A673 (cell line): ENCODE results near the gene CIAO2A. TPM values are rescaled to one million over a fixed set of nuclear protein-coding genes. Genes with fewer than 3 reads are reported as not detected.

Source experiments
- BruUV-seq: library from RNA; stranded (reverse); fragments of 400-500 nt; replicated peaks from 2 replicates; lab custom pipeline; 2021; lab: Mats Ljungman, UMichigan
- CTCF ChIA-PET: fragments of 300-600 bp; sonication (Branson Sonifier 250); formaldehyde crosslinking; loops from one replicate; lab custom pipeline; 2022; ENCODE audit warnings: antibody characterized with exemption; lab: Charles Lee
- POLR2A ChIA-PET: fragments of 300-600 bp; sonication (Branson Sonifier 250); formaldehyde crosslinking; loops from one replicate; lab custom pipeline; 2022; ENCODE audit warnings: antibody characterized with exemption; ENCODE audit not compliant: low non-redundant PET; lab: Charles Lee
- DNase-seq: peaks from one replicate; pipeline ENCODE4 v3.0.0-alpha.2; 2015; ENCODE audit warnings: low spot score
- H3K27ac ChIP-seq: fragments of 200-600 bp; sonication (generic); 2 replicates; pipeline ENCODE4 v1.5.1; 2016; ENCODE audit warnings: mixed run types, low read depth, mild to moderate bottlenecking, mixed read lengths, antibody characterized with exemption, low read length; ENCODE audit not compliant: poor library complexity, severe bottlenecking
- H3K27me3 ChIP-seq: fragments of 200-600 bp; sonication (generic); replicated peaks from 2 replicates; pipeline ENCODE4 v1.6.1; 2017; ENCODE audit warnings: mixed run types, low read depth, mild to moderate bottlenecking, mixed read lengths, antibody characterized with exemption, low read length; ENCODE audit not compliant: insufficient read depth, poor library complexity
- H3K36me3 ChIP-seq: fragments of 200-600 bp; sonication (generic); 2 replicates; pipeline ENCODE4 v1.6.1; 2016; ENCODE audit warnings: mixed run types, mild to moderate bottlenecking, mixed read lengths, antibody characterized with exemption, low read length; ENCODE audit not compliant: insufficient read depth, poor library complexity, severe bottlenecking
- H3K4me1 ChIP-seq: fragments of 200-600 bp; sonication (generic); 2 replicates; pipeline ENCODE4 v1.6.1; 2017; ENCODE audit warnings: mixed run types, mild to moderate bottlenecking, mixed read lengths, antibody characterized with exemption, low read length; ENCODE audit not compliant: insufficient read depth, poor library complexity, severe bottlenecking
- H3K4me3 ChIP-seq: fragments of 200-600 bp; sonication (generic); 2 replicates; pipeline ENCODE4 v1.5.1; 2016; ENCODE audit warnings: low read depth, mixed run types, mild to moderate bottlenecking, mixed read lengths, low read length; ENCODE audit not compliant: poor library complexity, severe bottlenecking
- H3K9me3 ChIP-seq: fragments of 200-600 bp; sonication (generic); 2 replicates; pipeline ENCODE4 v1.6.1; 2016; ENCODE audit warnings: mixed run types, low read depth, mild to moderate bottlenecking, mixed read lengths, antibody characterized with exemption, low read length; ENCODE audit not compliant: poor library complexity, severe bottlenecking
- EZH2 ChIP-seq: fragments of 200-600 bp; sonication (generic); IDR thresholded peaks from 2 replicates; pipeline ENCODE4 v1.6.1; 2017; ENCODE audit warnings: borderline replicate concordance, low read depth, mild to moderate bottlenecking, mixed read lengths, antibody characterized with exemption, low read length; ENCODE audit not compliant: poor library complexity, severe bottlenecking
- intact Hi-C: fragments of 100-400 bp; cut with micrococcal nuclease; formaldehyde crosslinking; loops from one replicate; pipeline ENCODE4 v1.10.0; 2022; ENCODE audit not compliant: unreplicated experiment
- total RNA-seq: library from RNA; stranded (reverse); gene quantifications from 2 replicates; pipeline ENCODE4 v1.2.3, GENCODE V29; 2021
- TF ChIP-seq, protein P1 (sequence below): fragments of 300-800, 200-600 bp; sonication (generic); conservative IDR thresholded peaks from 2 replicates; pipeline ENCODE4 v1.5.1; 2017; ENCODE audit warnings: low read depth, mild to moderate bottlenecking, antibody characterized with exemption, low read length, moderate library complexity, mixed read lengths

CIAO2A gene
- total RNA-seq, 1 experiment from 2014 or later: 75.6 TPM

DNA sequence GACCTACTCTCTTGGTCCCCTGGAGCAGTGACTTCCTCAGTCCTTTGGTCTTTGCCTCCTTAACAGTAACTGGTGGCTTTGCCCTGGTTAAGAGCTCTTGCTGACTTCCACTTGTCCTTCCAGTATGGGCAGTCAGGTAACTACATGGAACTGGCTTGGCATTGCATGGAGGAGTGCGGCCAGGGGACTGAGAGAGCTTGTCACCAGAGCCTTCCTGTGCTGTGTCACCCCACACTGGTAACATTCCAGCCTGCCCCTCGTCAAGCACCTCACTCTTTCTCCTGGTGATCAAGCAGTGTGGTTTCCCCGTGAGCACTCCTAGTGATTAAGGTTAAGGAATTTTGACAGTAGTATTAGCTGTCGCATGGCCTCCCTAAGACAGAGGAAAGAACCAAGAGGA lies 38.6 kb upstream of the CIAO2A start:
- H3K36me3 ChIP-seq: peaks cover 84% of the 10 kb centered on the region
- H3K4me3 ChIP-seq: no peak overlapping the region
- CTCF ChIA-PET: no interaction called here
- H3K27ac ChIP-seq: no peak overlapping the region
- H3K27me3 ChIP-seq: no peaks in the 10 kb centered on the region
- H3K4me1 ChIP-seq: no peaks in the 10 kb centered on the region
- POLR2A ChIA-PET: interaction anchor here (0.6 kb wide), 1 partner anchor 156 kb away, joined by 3 read pairs; no protein-coding TSS in a partner anchor
- TF ChIP-seq EZH2: no peak
- TF ChIP-seq, protein P1, sequence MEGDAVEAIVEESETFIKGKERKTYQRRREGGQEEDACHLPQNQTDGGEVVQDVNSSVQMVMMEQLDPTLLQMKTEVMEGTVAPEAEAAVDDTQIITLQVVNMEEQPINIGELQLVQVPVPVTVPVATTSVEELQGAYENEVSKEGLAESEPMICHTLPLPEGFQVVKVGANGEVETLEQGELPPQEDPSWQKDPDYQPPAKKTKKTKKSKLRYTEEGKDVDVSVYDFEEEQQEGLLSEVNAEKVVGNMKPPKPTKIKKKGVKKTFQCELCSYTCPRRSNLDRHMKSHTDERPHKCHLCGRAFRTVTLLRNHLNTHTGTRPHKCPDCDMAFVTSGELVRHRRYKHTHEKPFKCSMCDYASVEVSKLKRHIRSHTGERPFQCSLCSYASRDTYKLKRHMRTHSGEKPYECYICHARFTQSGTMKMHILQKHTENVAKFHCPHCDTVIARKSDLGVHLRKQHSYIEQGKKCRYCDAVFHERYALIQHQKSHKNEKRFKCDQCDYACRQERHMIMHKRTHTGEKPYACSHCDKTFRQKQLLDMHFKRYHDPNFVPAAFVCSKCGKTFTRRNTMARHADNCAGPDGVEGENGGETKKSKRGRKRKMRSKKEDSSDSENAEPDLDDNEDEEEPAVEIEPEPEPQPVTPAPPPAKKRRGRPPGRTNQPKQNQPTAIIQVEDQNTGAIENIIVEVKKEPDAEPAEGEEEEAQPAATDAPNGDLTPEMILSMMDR: no peak
- BruUV-seq: no TSS peak
- no peaks in the 10 kb centered on the region for H3K9me3 ChIP-seq
- intact Hi-C loops: no loop called here
- no peak for DNase-seq

DNA sequence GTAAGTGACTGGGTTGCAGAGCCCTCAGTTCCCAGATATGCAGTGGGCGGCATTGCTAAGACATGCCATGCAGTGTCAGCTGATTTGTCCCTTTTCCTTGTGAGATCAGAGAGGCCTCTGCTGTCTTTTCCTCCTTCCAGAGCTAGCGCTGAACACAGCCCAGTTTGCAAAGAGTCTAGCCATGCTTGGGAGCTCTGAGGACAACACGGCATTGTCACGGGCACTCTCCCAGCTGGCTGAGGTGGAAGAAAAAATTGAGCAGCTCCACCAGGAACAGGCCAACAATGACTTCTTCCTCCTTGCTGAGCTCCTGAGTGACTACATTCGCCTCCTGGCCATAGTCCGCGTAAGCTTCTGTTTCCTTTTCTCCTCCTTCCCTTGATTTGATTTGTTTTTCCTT lies 37.9 kb upstream of the CIAO2A start:
- H3K9me3 ChIP-seq: no peaks in the 10 kb centered on the region
- TF ChIP-seq EZH2: no peak
- TF ChIP-seq, protein P1: no peak
- H3K27ac ChIP-seq: no peak overlapping the region
- no peak for DNase-seq
- no peak overlapping the region for H3K4me3 ChIP-seq
- no peaks in the 10 kb centered on the region for H3K4me1 ChIP-seq
- POLR2A ChIA-PET: interaction anchor here (0.6 kb wide), 1 partner anchor 156 kb away, joined by 3 read pairs; no protein-coding TSS in a partner anchor
- BruUV-seq: no TSS peak
- CTCF ChIA-PET: no interaction called here
- H3K36me3 ChIP-seq: peaks cover 85% of the 10 kb centered on the region
- intact Hi-C loops: no loop called here
- H3K27me3 ChIP-seq: no peaks in the 10 kb centered on the region

DNA sequence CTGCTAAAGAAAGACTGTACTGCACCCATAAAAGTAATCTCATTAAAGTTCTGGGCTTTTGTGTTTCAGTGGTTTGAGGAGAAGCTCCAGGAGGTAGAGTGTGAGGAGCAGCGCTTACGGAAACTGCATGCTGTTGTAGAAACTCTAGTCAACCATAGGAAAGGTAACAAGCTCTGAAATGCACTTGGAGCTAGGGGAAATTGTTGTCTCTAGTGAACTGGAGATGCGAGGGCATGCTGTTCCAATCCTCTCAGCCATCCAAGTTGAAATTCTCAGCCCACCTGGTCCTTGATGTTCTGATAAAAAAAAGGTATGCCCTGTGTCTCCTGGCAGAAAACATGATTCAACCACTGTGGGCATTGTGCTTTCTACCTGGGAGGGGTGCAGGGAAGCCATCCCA lies 36.5 kb upstream of the CIAO2A start:
- Histone ChIP-seq H3K4me1 (no peaks in the 10 kb centered on the region), H3K9me3 (no peaks in the 10 kb centered on the region), H3K36me3 (peaks cover 84% of the 10 kb centered on the region), H3K27ac (no peak overlapping the region), H3K4me3 (no peak overlapping the region), H3K27me3 (no peaks in the 10 kb centered on the region)
- intact Hi-C loops: no loop called here
- DNase-seq: no peak
- TF ChIP-seq, protein P1: no peak
- TF ChIP-seq EZH2: no peak
- ChIA-PET POLR2A (no interaction called here), CTCF (no interaction called here)
- BruUV-seq: no TSS peak
